Activated T-helper 9 cell treated with anti-CD3 and anti-CD28 coated beads, Interleukin-2, amount 50 U/mL, for 16 hours (primary cell): ENCODE results near the gene PDIA5.
A peak's percentile ranks its signal among the peaks of the same experiment; 100 is the strongest.

ENCODE experiments used
- DNase-seq: peaks from one replicate; pipeline ENCODE4 v3.0.0-alpha.2; 2020; ENCODE audit warnings: low read depth

Gene PDIA5

GRCh38 chr3:123169492-123169929 is 102.7 kb downstream of the PDIA5 start:
- no peak for DNase-seq

GRCh38 chr3:123169930-123170329 is 103.1 kb downstream of the PDIA5 start:
- no peak for DNase-seq

- no peak for DNase-seq
These were observed 114.0 kb downstream of the PDIA5 start for GRCh38 chr3:123180791-123181190.

- no peak for DNase-seq
These were observed 119.9 kb downstream of the PDIA5 start for GRCh38 chr3:123186695-123187094.

- DNase-seq, result no peak
These were observed 121.2 kb downstream of the PDIA5 start for GRCh38 chr3:123188058-123188457.

- DNase-seq, result no peak
These were observed 126.8 kb downstream of the PDIA5 start for GRCh38 chr3:123193448-123194101.

GRCh38 chr3:123194552-123194951 is 127.7 kb downstream of the PDIA5 start:
- no peak for DNase-seq

GRCh38 chr3:123198372-123198771 is 131.5 kb downstream of the PDIA5 start:
- no peak for DNase-seq

GRCh38 chr3:123201223-123201556 is 134.4 kb downstream of the PDIA5 start:
- no peak for DNase-seq

- DNase-seq, result peak; percentile 87
These were observed 135.0 kb downstream of the PDIA5 start, which contains the start of gene SEC22A for GRCh38 chr3:123201557-123202427. SEC22A (plus strand) TSS chr3:123201943; CDS start chr3:123209218, 7,275 bp downstream.

- DNase-seq, result no peak
These were observed 135.6 kb downstream of the PDIA5 start for GRCh38 chr3:123202451-123202850.
